KMS-11 (cell line): ENCODE results near the gene ZBTB38.

Experiments used
- H2AFZ ChIP-seq: fragments of 200-600 bp; sonication (generic); 2 replicates; pipeline ENCODE4 v1.6.1; 2016; ENCODE audit warnings: antibody characterized with exemption, mixed run types, low read depth
- H3K27ac ChIP-seq: fragments of 200-600 bp; sonication (generic); 2 replicates; pipeline ENCODE4 v1.6.1; 2016; ENCODE audit warnings: mild to moderate bottlenecking, mixed run types
- H3K27me3 ChIP-seq: fragments of 200-600 bp; sonication (generic); 2 replicates; pipeline ENCODE4 v1.6.1; 2017; ENCODE audit warnings: mild to moderate bottlenecking, low read depth, mixed run types, moderate library complexity; ENCODE audit not compliant: insufficient read depth
- H3K36me3 ChIP-seq: fragments of 200-600 bp; sonication (generic); 2 replicates; pipeline ENCODE4 v1.6.1; 2017; ENCODE audit warnings: mild to moderate bottlenecking, mixed run types; ENCODE audit not compliant: insufficient read depth
- H3K4me1 ChIP-seq: fragments of 200-600 bp; sonication (generic); 2 replicates; pipeline ENCODE4 v1.6.1; 2016; ENCODE audit warnings: mild to moderate bottlenecking, low read depth, mixed run types; ENCODE audit not compliant: poor library complexity, severe bottlenecking
- H3K4me2 ChIP-seq: fragments of 200-600 bp; sonication (generic); 2 replicates; pipeline ENCODE4 v1.7.0; 2016; ENCODE audit warnings: mild to moderate bottlenecking, mixed run types
- H3K4me3 ChIP-seq: fragments of 200-600 bp; sonication (generic); IDR thresholded peaks from 2 replicates; pipeline ENCODE4 v1.6.1; 2017; ENCODE audit warnings: low read depth, low read length, mixed read lengths; ENCODE audit not compliant: insufficient read depth
- H3K79me2 ChIP-seq: fragments of 200-600 bp; sonication (generic); 2 replicates; pipeline ENCODE4 v1.6.1; 2016; ENCODE audit warnings: low read depth, mixed run types; ENCODE audit not compliant: insufficient read depth
- H3K9ac ChIP-seq: fragments of 200-600 bp; sonication (generic); 2 replicates; pipeline ENCODE4 v1.6.1; 2016; ENCODE audit warnings: mild to moderate bottlenecking, mixed run types
- H4K20me1 ChIP-seq: fragments of 200-600 bp; sonication (generic); 2 replicates; pipeline ENCODE4 v1.6.1; 2016; ENCODE audit warnings: mild to moderate bottlenecking, mixed run types; ENCODE audit not compliant: insufficient read depth
- CTCF ChIP-seq: fragments of 200-600 bp; sonication (generic); conservative IDR thresholded peaks from 2 replicates; pipeline ENCODE4 v1.6.1; 2017; ENCODE audit warnings: low read depth, mild to moderate bottlenecking, antibody characterized with exemption, low read length, moderate library complexity, mixed read lengths

The ZBTB38 gene

DNA sequence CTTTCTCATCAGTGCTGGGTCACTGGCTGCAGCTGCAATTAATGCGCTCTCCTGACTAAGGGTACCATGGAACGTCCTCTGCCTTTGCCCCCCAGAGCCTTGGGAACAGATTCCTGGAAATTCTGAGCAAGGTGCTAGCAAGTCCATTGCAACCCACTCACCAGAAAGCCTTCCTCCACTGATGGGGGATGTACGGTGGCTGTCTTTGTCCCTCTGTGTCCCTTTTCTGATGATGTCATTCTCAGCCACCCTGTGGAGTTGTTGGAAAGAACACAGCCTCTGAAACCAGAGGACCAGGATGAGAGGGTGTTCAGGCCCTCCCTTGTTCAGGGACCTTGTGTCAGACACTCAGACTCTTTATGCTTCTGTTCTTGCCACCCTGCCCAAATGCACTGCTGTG is 38.1 kb upstream of the ZBTB38 start:
- Histone ChIP-seq H3K4me2 (no peak overlapping the region), H3K4me3 (no peak overlapping the region), H3K4me1 (no peaks in the 10 kb centered on the region), H2AFZ (no peak overlapping the region), H3K36me3 (no peaks in the 10 kb centered on the region), H3K27ac (no peak overlapping the region), H3K79me2 (no peaks in the 10 kb centered on the region), H4K20me1 (no peaks in the 10 kb centered on the region), H3K27me3 (no peaks in the 10 kb centered on the region), H3K9ac (no peak overlapping the region)
- no peak for TF ChIP-seq CTCF

DNA sequence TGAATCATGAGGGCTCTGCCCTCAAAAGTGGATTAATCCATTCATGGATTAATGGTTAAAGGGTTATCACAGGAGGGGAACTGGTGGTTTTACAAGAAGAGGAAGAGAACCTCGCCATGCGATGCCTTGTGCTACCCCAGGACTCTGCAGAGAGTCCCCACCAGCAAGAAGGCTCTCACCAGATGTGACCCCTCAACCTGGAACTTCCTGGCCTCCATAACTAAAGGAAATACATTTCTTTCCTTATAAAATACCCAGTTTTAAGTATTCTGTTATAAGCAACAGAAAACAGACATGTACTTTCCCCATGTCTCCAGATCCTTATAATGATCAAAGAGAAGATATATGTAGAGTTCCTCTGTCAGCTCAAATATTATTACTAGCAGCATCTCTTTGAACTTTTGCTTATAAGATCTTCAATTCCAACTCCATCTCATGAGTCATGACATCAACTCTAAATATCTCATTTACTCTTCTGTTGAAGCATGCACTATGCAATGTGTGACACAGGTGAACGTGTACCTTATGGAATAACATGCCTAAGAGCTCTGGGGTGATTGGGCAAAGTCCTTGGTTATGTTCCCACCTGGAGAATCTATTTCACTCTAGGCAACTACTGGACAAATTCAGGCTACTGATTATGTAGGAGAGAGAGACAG is 37.5 kb upstream of the ZBTB38 start:
- no peak overlapping the region for H3K9ac ChIP-seq
- no peaks in the 10 kb centered on the region for H3K4me1 ChIP-seq
- no peak overlapping the region for H3K27ac ChIP-seq
- no peak for TF ChIP-seq CTCF
- H3K36me3 ChIP-seq, result no peaks in the 10 kb centered on the region
- H3K4me3 ChIP-seq, result no peak overlapping the region
- H3K27me3 ChIP-seq, result no peaks in the 10 kb centered on the region
- no peak overlapping the region for H2AFZ ChIP-seq
- no peak overlapping the region for H3K4me2 ChIP-seq
- H4K20me1 ChIP-seq, result no peaks in the 10 kb centered on the region
- no peaks in the 10 kb centered on the region for H3K79me2 ChIP-seq

DNA sequence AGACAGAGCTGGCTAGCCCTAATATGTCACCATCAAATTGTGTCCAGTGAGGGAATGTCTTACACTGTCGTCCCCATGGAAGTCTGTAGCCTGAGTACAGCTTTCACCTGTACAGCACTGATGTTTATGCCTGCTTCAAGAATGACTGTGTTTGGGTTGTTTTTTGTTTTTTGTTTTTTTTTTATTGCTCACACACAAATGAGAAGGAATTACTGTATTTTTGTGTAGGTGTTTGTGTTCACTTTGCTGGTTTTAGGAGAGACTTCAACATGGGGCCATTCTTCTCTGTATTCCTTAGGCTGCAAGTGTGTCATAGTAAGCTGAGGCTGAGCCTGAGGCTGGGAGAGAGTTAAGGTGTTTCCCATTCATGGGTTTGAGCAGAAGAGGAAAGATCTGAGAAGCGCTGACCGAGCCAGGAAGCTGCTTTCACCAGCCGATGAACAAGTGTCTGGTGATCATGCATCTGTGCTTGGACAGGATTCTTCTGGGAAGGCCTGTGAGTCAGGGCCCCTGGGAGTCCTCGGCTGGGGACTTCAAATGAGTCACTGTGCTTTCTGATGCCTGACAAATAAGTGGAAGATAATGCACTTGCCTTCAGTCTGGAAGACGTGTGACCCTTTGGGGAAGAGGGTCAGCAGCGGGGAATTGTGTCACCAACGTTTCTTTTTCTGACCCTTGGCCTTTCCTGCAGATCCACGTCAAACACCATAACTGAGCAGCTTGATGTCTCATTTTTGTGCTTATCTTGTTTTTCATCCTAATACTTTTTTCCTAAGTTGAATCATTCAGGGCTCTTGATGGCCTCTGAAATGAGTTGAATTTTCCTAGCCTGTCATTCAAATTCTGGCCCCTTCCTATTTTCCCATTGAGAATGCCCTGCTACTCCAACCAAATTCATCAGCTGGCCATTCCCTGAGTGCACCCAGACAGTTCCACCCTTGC is 36.7 kb upstream of the ZBTB38 start:
- H3K27ac ChIP-seq, result no peak overlapping the region
- no peaks in the 10 kb centered on the region for H3K79me2 ChIP-seq
- H2AFZ ChIP-seq, result no peak overlapping the region
- H3K9ac ChIP-seq, result no peak overlapping the region
- no peaks in the 10 kb centered on the region for H3K36me3 ChIP-seq
- TF ChIP-seq CTCF, result no peak
- H3K4me2 ChIP-seq, result no peak overlapping the region
- no peaks in the 10 kb centered on the region for H3K27me3 ChIP-seq
- no peaks in the 10 kb centered on the region for H3K4me1 ChIP-seq
- H3K4me3 ChIP-seq, result no peak overlapping the region
- no peaks in the 10 kb centered on the region for H4K20me1 ChIP-seq

DNA sequence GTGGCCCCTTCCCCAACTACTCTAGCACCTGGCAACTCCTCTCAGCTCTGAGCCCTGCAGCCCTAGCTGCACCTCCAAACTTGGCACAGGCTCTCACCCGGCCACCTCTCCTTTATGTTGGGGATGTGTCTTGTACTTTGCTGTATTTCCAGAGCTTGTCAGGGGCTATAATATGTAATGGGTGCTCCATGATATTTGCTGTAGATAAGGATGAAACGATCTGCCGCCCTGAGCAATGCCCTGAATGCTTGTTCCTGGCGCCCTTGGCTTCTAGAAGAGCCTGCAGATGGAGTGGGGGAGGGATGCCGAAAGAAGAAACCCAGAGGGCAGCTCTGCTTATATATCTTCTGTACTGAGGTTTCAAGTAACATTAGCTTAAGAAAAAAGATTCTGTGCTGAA is 35.9 kb upstream of the ZBTB38 start:
- Histone ChIP-seq H3K36me3 (no peaks in the 10 kb centered on the region), H3K79me2 (no peaks in the 10 kb centered on the region), H3K4me2 (no peak overlapping the region), H3K4me1 (no peaks in the 10 kb centered on the region), H3K27me3 (no peaks in the 10 kb centered on the region), H2AFZ (no peak overlapping the region), H4K20me1 (no peaks in the 10 kb centered on the region), H3K4me3 (no peak overlapping the region), H3K9ac (no peak overlapping the region), H3K27ac (no peak overlapping the region)
- TF ChIP-seq CTCF, result no peak
